Fibroblast of mammary gland (primary cell): ENCODE data around the gene GOLGA6L10.
"Not testable (repeated sequence)": the region's sequence is repeated elsewhere in the genome, so short reads cannot be mapped to it uniquely, and the experiment has no call there.

Experiments used
- DNase-seq: peaks from one replicate; pipeline ENCODE4 v3.0.0-alpha.2; 2010; ENCODE audit warnings: low read depth
- H3K4me3 ChIP-seq: 2 replicates; pipeline ENCODE4 v1.5.1; 2011; ENCODE audit warnings: low read depth, mild to moderate bottlenecking, low read length, moderate library complexity; ENCODE audit not compliant: control insufficient read depth

The GOLGA6L10 gene

DNA sequence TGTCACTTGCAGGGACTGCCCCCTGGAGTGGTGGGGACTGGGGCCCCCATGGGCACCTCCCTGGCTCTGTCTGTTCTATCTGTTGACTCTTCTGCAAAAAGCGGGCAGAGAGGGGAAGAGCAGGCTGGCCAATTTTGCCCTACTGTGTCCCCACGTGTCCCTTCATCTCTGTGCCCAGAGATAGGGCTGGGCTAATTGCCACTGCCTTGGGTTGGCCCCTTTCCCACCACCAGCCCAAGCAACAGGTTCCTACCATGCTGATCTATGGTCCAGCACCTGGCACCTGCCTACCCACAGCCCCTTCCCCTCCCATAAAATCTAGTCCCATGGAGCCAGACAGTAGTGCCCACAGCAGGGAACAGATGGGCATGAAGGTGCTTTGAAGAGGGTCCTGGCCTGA is 14.3 kb downstream of the GOLGA6L10 start:
- not testable (repeated sequence) for DNase-seq

DNA sequence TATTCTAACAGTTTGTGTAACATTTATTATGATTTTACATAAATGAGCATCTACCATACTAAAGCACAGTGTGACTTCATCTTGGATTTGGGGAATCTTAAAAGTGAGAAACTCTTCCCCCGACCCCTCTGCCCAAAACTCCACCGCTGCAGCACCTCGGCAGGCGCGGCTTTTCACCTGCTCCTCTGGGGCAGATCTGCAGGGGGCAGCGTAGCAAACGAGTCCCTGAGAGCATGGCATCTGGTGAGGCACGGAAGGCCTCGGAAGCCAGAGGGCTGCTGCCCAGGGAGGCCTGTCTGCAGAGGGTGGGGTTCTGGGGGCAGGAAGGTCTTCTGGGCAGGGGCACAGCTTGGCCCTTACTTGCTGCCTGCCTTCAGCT is 14.7 kb downstream of the GOLGA6L10 start:
- H3K4me3 ChIP-seq, DNase-seq: not testable (repeated sequence)

More for the DNA sequence above, 14.3 kb downstream of the GOLGA6L10 start:
- H3K4me3 ChIP-seq = not testable (repeated sequence)

- not testable (repeated sequence) for DNase-seq, H3K4me3 ChIP-seq
These were observed 15.4 kb downstream of the GOLGA6L10 start for GRCh38 chr15:82333603-82334553.

DNA sequence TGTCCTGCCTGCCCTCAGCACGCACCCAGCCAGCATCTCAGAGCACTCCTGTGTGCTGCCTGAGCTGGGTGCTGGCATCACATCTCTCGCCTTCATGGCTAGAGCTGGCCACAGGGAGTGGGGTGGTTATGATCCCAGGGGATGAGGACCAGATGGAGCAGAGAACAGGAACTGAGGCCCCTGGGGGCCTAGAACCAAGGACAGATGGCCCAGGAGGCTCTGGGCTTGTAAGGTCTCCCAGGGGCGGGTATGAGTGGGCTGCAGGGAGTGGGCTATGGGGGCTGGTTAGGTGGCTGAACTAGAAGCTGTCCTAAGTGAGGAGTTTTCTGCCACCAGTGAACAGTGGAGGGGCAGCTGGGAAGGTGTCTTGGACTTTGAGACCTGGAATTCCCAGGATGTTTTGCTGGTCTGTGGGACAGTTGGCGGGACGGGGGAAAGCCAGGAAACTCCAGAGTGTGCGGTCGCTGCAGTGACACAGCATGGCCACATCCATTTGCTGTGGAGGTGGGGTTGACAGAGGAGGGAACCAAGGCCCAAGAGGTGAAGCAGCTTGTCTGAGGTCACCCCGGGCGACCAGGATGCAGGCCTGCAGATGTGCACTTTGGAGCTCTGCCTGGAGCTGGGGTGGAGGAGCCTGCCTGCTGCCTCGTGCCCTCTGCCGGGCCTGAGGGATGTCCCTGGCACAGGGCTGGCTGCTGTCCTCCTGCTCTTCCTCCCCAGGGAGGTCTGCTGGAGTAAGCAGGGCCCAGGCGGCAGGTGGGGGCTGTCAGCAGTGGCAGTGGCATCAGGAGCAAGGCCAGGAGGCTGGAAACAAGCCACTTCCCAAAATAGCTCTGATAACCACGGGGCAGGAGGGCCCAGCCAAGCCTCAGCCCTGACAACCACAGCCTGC is 16.3 kb downstream of the GOLGA6L10 start:
- not testable (repeated sequence) for DNase-seq, H3K4me3 ChIP-seq

DNA sequence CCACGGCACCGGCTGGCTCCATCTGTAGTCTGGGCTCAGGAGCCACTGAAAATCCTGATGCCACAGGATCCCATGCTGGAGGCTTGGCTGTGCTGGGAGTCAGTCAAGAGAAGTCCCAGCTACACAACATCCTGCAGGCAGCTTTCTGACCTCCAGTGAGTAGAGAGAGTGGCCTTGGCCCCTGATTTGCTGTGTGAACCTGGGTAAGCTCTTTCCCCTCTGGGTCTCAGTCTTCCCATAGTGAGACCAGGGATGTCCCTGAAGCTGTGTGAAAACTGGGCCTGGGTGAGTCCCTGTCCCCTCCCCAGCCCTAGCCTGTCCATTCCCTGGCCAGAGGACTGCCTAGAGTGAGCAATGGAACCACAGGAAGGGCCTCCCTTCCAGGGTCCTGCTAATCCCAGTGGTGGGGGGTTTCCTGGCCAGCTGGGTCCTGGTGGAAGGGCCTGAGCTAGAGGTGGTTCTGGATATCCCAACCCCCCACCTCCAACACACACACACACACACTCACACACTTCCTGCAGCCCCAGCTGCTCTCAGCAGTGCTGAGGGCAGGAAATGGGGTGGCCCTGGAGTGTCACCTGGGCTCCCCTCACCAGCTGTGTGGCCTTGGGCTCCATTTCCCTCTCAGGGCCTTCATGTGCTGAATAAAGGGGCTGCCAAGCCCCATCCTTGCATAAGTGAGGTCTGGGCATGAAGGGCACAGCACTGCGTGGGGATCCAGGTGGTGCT is 17.5 kb downstream of the GOLGA6L10 start:
- not testable (repeated sequence) for H3K4me3 ChIP-seq, DNase-seq

DNA sequence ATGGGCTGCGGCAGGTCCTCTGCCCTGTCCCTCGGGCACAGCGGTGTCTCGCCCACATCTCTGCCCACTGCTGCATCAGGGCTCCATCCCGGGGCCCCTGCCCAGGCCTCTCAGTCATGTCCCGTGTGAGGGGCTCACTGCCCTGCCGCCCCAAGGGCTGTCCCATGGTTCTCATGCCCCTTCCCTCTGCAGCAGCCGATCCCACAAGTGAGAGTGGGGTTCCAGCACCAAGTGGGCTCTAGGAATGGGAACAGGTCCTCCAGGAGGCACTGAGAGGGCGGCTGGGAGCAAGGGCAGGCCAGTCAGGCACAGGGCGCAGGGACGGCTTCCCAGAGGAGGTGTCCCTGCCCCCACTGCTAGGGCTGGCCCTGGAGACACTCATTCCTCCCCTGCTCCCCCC is 18.4 kb downstream of the GOLGA6L10 start:
- not testable (repeated sequence) for H3K4me3 ChIP-seq, DNase-seq

DNA sequence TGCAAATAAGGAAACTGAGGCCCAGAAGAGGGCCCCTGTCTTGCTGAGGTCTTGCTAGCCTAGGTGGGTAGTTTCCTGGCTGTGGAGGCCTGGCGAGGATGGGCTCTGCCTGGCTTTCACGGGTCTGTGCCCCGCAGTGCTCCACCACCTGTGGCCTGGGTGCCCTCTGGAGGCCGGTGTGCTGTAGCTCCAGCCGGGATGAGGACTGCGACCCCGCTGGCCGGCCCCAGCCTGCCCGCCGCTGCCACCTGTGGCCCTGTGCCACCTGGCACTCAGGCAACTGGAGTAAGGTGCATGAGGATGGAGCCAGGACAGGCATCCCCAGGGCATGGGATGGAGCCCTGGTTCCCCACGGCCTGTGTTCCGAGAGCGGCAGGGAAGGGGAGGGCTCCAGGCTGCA is 20.2 kb downstream of the GOLGA6L10 start:
- not testable (repeated sequence) for DNase-seq

GRCh38 chr15:82327372-82327771 is 21.9 kb downstream of the GOLGA6L10 start:
- DNase-seq, H3K4me3 ChIP-seq: not testable (repeated sequence)

More for the DNA sequence above, 20.2 kb downstream of the GOLGA6L10 start:
- H3K4me3 ChIP-seq = not testable (repeated sequence)

- not testable (repeated sequence) for DNase-seq, H3K4me3 ChIP-seq
These were observed 22.4 kb downstream of the GOLGA6L10 start for GRCh38 chr15:82326896-82327295.

- not testable (repeated sequence) for DNase-seq, H3K4me3 ChIP-seq
These were observed 23.6 kb downstream of the GOLGA6L10 start for GRCh38 chr15:82325646-82326045.

DNA sequence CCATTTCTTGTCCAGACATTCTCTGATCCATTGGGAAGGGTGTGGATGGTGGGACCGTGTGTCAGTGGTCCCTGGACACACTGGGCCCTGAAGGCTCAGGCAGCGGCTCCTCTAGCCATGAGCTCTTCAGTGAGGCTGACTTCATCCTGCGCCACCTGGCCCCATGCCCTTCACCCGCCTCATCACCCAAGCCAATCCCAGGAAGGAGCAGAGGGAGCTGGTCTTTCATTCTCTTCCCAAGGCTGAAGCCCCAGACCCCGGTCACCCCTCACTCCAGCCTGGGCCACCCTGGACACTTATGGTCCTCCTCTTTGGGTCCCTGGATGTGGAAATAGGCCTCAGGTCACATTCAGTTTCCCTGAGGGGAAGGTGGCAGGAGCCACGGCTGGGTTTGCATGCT is 24.4 kb downstream of the GOLGA6L10 start:
- not testable (repeated sequence) for H3K4me3 ChIP-seq, DNase-seq

GRCh38 chr15:82322488-82322887 is 26.8 kb downstream of the GOLGA6L10 start:
- H3K4me3 ChIP-seq, DNase-seq: not testable (repeated sequence)

DNA sequence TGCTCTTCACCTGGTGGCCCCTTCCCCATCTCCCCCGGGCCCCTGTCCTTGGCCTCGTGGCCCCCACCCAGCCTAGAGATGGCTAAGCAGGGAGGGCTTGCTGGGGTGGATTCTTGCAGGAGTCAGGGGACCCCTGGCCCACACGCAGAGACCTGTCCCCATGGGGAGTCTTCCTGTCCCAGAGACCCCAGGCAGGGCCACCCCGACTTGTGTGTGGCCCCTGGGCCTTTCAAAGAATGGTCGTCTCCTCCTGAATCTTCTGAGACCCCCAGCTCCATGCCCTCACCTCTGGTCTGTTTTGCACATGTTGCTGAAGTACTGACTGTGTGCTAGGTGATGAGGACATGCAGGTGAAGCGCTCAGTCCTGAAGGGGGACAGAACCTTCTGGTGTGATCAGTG is 28.4 kb downstream of the GOLGA6L10 start:
- DNase-seq, H3K4me3 ChIP-seq: not testable (repeated sequence)

- H3K4me3 ChIP-seq, DNase-seq: not testable (repeated sequence)
These were observed 29.6 kb downstream of the GOLGA6L10 start for GRCh38 chr15:82319522-82320278.

DNA sequence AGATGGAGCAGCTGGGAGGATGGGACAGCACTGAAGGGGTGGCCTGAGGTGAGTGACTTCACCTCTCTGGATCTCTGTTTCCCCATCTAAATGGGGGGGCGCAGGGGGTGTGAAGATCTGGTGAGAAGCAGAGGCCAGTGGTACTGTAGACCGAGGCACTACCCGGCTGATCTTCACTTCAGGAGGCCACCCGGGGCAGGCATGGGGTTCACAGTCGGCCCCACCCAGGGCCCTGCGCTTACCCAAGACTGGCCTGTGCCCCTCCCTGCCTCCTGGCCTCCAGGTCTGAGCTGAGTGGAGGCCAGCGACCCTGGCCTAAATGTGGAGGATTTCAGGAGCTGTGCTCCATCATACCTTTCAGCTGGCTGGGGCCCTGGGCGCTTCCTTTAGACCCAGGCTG is 31.0 kb downstream of the GOLGA6L10 start:
- DNase-seq, H3K4me3 ChIP-seq: not testable (repeated sequence)

- not testable (repeated sequence) for H3K4me3 ChIP-seq, DNase-seq
These were observed 31.8 kb downstream of the GOLGA6L10 start for GRCh38 chr15:82317516-82317915.
